ENCODE data around the gene PLPP3. TPM values are rescaled to one million over a fixed set of nuclear protein-coding genes. Genes with fewer than 3 reads are reported as not detected.

The PLPP3 gene
- polyA plus RNA-seq, 3 donors: 129 to 140 (median 129) TPM

DNA sequence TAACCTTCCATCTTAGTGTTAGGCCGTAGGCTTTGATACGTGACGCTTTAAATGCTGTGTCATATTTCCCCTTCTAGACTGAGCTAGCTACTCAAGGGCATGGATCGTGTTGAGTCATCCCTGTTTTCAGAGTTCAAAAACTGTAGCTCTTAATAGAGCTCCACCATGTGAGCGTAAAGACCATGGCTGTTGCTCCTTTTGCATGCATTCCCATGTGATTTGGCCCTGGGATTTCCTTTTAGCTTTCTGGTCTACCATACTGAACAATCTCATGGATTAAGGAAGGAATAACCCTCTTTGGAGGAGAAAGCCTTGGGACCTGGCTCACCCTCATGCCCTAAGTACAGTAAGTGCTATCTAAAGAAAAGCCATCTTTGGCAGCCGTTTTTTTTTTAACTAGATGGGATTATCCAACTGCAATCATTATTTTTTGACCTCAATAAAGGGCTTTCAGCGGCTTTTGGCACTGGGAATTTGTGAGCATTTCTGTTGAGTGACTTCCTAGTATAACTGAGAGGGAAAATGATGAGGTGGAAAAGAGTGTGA is 76.6 kb downstream of the PLPP3 start:
- DNase-seq (ENCODE audit: low read depth in 3 of 3, low spot score in 2 of 3): no peak

DNA sequence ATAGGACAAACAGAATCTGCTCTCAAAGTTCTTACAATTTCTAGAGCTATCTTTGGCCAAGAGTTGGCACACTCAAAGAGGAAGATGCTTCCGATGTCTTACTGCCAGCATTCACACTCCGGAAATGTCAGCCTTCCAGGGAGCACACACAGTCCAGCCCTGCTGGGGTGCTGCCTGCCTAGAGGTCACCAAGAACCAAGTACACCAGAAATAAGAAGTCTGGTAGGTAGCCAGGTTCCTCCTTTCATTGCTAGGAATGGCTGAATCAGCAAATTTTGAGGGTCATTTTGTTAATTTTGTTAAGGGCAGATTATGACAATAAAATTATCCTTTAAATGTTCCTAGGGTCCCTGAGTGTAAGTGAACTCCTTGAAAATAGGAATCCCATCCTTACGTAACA is 77.5 kb downstream of the PLPP3 start:
- no peak for DNase-seq (ENCODE audit: low read depth in 3 of 3, low spot score in 2 of 3)

DNA sequence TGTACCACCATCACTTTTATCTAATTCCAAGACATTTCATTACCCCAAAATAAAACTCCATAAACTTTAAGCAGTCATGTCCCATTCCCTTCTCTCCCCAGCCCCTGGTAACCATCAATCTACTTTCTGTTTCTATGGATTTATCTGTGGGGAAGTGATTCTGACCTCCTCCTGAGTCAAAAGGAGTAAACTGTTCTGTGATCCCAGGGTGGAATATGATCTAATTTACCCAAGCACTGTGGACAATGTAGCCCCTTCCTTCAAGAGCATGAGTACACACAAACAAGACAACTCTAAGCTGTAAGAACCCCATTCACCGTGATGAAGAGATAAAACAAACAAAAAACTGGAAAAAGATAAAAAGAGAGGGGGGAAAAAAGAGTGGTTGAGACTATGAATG is 77.9 kb downstream of the PLPP3 start:
- no peak for DNase-seq (ENCODE audit: low read depth in 3 of 3, low spot score in 2 of 3)

DNA sequence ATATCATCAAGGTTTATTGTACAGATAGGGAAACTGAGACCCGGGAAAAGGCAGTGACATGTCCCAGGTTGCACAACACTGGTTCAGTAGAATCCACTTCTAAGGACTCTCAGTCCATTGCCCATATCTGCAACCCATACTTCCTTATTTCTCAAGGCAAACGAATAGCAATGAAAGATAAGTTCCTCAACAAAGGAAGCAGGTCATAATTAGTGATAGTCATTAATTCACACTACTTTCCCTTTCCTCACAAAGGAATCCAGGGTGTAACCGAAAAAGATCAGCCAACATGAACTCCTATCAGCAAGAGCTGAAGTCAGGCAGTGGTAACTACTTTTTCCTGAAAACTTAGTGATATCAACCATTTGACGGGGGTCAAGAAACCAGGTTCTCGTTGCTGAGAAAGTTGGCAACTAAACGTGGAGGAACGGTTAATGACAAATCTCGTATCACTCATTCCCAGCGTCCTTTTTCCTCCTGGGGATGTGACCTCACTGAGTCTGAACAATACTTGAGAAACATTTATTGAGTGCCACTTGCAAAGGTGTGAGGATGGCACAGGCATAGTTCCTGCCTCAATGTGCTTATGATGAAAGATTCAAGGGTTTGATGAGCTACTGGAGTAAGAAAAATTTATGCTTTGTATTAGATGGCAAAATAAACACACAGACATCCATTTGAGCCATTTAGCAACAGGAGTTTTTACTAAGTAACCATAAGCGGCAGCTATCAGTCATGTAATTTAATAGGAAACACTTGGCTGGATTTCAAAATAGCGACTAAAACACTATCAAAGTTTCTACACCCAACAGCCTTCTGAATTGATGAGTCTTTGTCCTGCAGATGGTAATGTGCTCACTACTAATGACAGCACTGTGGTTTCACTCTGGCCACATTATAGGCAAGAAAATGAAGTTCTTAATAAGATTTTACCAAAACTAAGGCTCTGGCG is 82.3 kb downstream of the PLPP3 start:
- no peak for DNase-seq (ENCODE audit: low read depth in 3 of 3, low spot score in 2 of 3)

DNA sequence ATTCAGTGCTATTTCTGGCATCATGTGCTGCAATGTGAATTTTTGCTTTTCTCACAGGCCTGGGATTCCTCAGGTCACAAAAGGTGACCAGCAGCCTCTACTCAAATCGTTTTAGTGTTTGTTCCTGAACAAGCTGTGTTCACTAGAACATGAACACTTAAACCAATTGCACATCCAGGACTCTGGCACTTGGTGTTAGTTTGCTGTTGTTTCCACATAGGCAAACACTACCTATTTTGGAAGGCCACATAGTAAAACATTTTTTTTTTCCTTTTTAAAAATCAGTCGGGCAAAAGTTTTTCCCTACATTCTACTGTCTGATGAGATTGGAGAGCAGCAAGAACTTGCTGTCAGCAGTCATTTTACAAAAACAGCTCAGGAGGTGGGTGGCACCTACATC is 83.2 kb downstream of the PLPP3 start:
- no peak for DNase-seq (ENCODE audit: low read depth in 3 of 3, low spot score in 2 of 3)

DNA sequence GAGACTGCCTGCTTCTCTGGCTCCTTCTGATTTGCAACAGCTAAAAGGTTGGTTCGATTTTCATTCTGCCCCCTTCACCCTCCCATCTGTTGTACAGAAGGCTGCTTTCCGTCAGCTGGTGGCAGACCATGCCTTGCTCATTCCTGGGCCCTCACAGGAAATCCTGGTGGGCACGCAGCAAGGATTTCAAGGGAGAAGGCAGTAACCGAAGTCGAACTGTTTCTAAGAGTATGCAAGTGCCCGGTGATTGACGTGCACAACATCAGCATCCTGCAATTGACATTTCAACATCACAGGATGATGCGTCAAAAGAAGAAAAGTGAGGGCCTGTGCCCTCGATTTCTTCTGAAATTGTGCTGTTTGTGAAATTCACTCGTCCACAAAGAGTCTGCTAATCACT is 83.8 kb downstream of the PLPP3 start:
- no peak for DNase-seq (ENCODE audit: low read depth in 3 of 3, low spot score in 2 of 3)

DNA sequence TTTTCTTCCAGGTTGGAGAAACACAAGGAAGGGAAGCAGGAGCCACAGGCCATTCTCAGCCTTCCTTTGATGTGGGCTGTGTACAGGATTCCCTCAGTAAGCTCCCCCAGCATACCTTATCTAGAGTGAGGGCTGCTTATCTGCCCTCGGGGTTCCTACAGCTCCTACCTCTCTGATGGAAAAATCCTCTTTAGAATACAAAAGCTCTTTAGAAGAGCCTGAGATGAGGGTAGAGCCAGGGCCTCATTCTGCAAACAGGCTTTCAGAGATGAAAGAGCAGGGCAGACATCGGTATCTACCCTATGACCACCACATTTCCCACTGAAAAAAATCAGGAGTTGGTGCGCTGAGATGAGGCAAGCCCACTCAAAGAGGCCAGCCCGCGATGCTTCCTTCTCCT is 85.1 kb downstream of the PLPP3 start:
- no peak for DNase-seq (ENCODE audit: low read depth in 3 of 3, low spot score in 2 of 3)

DNA sequence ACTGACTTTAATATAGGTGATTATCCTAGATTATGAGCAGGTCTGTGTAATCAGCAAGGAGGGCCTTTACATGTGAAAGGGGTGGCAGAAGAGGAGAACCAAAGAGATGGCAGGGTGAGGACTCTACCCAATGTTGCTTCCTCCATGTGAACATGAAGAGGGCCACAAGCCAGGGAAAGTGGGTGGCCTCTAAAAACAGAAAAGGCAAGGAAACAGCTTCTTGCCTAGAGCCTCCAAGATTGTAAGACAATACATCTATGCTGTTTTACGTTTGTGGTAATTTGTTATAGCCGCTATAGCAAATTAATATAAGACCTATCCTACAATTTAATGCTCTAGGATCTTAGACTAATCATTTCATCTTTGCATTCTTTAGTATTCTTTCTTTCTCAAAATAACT is 85.5 kb downstream of the PLPP3 start:
- DNase-seq (ENCODE audit: low read depth in 3 of 3, low spot score in 2 of 3): no peak

DNA sequence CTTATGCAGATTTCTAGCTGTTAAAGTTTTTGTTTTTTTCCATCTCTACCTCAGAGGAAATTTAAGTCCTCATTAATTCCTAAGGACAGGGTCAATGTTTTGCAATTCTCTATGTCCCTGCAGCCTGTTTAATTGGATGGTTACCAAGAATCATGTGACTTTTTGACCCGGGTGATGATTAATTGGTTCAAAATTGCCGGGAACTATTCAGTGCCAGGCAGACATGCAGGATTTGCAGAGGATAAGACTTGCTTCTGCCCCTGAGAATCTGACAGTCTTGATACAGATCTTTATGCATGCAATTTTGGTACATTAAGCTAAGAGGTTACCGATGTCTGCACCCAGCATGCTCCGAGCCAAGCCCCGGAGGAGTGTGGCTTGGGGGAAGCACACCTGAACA is 87.9 kb downstream of the PLPP3 start:
- DNase-seq (ENCODE audit: low read depth in 3 of 3, low spot score in 2 of 3): no peak

DNA sequence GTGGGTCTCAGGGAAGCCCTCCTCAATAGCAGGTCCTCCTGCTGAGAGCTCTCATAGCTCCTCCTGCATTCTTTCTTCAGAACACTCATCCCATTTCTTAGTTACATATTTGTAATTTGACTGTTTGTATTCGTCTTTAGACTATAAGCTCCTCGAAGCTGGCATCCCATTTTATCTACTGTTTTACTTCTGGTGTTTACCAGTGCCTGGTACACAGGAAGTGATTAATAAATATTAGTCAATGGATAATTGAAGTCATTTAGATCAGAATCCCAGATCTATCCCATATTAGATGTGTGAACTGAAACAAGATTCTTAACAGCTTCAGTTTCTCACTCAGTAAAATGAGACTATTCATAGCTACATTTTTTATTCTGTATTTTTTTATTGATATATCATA is 88.7 kb downstream of the PLPP3 start:
- DNase-seq (ENCODE audit: low read depth in 3 of 3, low spot score in 2 of 3): no peak

DNA sequence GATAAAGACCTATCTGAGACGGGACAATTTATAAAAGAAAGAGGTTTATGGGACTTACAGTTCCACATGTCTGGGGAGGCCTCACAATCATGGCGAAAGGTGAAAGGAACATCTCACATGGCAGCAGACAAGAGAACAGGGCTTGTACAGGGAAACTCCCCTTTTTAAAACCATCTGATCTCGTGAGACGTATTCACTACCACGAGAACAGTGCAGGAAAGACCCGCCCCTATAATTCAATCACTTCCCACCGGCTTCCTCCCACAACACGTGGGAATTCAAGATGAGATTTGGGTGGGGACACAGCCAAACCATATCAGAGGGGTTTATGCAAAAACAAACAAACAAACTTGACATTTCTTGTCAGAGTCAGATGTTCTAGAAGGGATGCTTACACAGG is 89.7 kb downstream of the PLPP3 start:
- DNase-seq (ENCODE audit: low read depth in 3 of 3, low spot score in 2 of 3): no peak

DNA sequence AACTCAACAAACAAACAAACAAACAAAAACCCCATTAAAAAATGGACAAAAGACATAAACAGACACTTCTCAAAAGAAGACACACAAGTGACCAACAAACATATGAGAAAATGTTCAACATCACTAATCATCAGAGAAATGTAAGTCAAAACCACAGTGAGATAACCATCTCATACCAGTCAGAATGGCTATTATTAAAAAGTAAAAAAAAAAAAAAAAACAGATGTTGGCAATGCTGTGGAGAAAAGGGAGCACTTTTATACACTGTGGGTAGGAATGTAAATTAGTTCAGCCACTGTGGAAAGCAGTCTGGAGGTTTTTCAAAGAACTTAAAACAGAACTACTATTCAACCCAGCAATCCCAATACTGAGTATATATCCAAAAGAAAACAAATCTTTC is 94.7 kb downstream of the PLPP3 start:
- no peak for DNase-seq (ENCODE audit: low read depth in 3 of 3, low spot score in 2 of 3)

DNA sequence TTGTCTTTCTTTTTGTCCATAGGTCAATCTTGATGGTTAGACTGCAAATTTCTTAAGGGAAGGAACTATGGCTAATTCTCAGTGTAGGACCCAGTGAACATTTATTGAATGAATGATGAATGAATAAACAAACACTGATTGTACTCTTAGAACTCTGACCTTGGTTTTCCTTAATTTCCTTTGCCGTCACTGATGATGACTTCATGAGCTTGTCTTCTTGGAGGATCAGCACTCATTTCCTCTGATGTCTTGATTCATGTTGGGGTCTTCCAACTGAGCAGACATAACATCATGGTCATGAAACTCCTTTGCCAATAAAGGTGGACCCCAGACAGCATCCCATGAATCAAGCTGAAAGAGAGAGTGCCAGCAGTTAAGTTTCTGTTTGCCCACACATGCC is 96.3 kb downstream of the PLPP3 start:
- no peak for DNase-seq (ENCODE audit: low read depth in 3 of 3, low spot score in 2 of 3)

DNA sequence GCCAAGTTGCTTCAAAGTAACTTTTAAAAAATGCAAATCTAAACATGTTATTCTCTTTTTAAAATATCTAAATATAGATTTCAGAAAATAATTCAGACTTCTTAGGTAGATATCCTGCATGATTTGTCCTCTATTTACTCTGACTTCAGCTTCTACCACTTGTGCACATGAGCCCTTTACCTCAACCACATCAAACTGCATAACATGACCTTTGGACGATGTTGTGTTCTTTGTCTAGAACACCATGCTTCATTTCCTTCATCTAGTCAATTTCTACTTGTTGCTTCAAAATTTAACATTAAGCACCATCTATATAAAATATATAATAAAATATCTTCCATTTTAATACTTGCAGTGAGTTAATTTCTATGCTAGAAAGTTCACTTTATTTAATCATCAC is 96.9 kb downstream of the PLPP3 start:
- no peak for DNase-seq (ENCODE audit: low read depth in 3 of 3, low spot score in 2 of 3)

DNA sequence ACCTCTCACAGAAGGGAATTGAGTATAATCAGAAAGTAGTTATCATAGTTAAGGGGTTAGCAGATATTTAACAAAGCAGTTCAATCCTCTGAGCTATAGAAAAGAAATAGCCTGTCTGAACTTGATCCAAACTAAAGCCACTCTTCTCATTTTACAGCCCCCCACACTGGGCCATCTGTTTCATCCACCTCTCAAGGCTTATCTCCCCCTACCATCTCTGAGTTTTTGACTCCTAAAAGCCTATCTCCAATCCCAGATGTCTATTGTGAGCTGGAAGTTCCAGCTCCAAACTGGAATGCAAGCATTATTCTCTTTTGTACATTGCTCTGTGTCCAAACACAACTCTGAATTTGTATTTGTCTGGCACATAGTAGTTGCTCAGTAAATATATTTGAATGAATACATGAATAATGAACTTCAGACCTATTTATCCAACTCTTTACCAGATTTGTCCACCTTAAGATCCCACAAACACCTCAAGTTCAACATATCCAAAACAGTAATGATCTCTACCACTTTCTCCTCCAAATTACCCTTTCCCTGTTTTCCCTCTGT is 98.1 kb downstream of the PLPP3 start:
- no peak for DNase-seq (ENCODE audit: low read depth in 3 of 3, low spot score in 2 of 3)

DNA sequence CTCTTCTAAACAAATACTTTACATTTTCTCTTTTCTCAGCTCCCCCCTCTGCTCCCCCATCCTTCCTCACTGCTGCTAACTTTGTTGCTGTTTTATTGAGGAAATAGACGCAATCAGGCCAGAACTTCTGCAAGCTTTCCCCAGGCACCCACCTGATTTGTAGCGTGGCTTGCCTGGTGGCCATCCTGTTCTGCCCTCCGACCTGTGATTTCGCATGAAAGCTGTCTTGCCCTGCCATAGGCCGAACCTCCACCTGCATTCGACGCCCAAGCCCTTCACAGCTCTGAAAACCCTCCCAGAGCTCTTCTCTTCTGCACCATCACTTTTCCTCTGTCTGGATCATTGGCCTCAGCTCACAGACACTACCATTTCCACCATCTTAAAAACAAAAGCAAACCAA is 100.6 kb downstream of the PLPP3 start:
- no peak for DNase-seq (ENCODE audit: low read depth in 3 of 3, low spot score in 2 of 3)

DNA sequence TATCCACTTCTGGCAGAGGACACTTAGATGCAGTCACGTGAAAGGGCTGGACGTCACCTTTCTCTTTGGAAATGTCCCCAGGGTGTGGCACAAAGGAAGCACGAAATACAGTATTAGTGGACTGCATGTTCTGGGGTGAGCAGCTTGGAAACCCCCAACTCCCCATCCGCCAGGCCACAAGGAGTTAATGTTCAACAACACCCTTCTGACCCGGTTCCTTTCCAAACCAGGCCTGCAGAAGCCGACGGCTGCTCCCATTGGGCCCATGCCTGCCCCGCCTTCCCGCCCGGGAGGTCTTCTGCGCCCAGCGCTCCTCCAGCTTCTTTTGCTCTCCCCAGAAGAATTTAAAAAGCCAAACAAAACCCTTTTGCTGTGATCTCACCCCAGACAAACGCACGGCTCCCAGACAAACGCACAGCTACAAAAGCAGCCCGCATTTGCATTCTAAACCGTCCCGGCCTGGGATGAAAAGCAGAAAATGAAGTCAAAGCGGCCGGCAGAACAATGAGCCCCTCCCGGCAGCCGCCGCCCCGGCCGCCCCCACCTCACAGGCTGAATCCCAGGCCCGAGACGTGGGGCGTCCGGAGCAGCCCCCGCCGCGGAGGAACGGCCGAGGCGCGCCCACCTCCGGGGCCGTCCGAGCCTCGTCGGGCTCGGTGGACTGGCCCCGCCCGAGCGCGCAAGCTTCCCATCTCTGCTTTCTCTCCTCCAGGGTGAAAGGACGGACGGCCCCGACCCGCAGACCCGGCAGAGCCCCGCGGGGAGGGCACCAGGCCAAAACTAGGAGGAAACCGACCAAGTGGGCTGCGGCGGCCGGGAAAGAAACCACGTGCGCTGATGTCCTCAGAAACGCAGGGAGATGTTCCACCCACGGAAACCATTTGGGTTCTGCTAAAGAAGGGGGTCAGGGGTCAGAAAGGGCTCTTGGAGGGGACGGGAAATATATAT is 101.9 kb downstream of the PLPP3 start:
- DNase-seq (ENCODE audit: low read depth in 3 of 3, low spot score in 2 of 3): peak in 2 of 3 donors; percentile 50 to 55

DNA sequence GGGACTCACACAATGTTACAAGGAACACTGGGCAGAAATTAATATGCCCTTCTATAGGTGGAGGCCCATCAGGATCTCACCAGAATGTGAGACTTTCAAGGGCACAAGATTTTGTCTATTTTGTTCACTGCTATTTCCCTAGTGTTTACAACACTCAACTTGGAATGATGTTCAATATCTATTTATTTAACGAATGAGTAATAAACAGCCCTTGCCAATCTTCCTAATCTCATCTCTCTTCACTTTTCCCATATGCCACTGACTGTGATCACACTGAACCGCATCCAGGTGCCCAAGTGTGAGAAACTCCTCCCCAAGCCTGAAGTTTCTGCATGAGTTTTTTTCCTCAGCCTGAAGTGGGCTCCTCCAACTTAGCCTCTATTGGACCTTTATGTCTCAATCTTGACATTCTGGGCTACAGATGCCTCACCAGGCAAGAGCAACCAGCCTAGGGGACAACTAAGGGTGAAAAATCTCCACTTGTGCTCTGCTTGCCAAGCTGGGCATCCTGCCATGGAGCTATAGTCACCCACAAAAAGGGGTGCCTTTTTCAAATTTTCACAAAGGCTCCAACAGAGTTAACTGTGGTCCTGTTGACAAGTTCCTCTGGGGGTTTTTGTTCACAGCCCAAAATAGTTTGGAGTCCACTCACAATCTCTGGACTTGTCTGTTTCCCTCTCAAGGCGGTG is 105.6 kb downstream of the PLPP3 start:
- no peak for DNase-seq (ENCODE audit: low read depth in 3 of 3, low spot score in 2 of 3)

DNA sequence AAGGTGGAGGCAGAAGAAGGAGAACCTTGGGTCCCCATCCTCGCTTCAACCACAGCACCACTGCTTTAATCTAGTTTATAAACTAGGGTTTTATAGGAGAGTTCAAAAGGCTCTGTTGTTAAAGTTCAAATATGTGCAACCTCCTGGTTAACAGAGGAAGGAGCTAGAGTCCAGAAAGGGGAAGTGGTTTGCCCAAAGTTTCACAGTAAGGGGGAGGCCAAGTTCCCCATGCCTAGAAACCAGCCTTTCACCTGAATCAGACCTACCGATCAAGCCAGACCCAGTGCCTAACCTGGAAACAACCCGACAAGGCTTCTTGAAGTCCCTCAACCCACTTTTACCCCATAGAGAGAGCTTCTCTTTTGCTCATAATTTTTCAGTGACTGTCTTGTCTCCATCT is 106.5 kb downstream of the PLPP3 start:
- no peak for DNase-seq (ENCODE audit: low read depth in 3 of 3, low spot score in 2 of 3)

DNA sequence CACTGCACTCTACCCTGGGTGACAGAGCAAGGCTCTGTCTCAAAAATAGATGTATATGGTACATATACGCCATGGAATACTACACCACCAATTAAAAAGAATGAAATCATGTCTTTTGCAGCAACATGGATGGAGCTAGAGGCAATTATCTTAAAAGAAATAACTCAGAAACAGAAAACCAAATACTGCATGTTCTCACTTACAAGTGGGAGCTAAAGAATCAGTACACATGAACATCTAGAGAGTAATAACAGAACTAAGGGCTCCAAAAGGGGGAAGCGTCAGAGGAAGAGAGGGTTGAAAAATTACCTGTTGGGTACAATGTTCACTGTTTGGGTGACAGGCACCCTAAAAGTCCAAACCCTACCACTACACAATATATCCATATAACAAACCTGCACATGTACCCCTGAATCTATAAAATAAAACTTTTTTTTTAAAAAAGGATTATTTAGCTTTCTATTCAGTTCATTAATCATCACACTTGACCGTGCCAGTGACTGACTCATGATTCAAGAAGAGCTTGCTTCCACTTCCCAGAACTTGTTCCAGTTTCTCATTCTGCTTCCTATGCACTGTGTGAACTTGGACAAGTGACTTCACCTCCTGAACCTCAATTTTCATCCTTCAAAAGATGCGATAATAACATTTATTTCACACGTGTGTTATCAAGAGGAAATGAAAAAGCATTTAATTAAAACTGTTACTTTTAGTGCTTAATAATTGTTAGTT is 109.6 kb downstream of the PLPP3 start:
- no peak for DNase-seq (ENCODE audit: low read depth in 3 of 3, low spot score in 2 of 3)
